Testis (tissue), 3 donors: Measurements from ENCODE around the gene COL4A4. TPM values are rescaled to one million over a fixed set of nuclear protein-coding genes. Genes with fewer than 3 reads are reported as not detected.

Experiments
- DNase-seq: peaks from one replicate; pipeline ENCODE4 v3.0.0-alpha.2; 2019
- H3K27ac ChIP-seq, 2 donors: fragments of 200-600 bp; sonication (generic); one replicate each; pipeline ENCODE4 v1.5.1; 2019
- H3K27me3 ChIP-seq: fragments of 200-600 bp; sonication (generic); one replicate; pipeline ENCODE4 v1.5.1; 2019
- H3K36me3 ChIP-seq: fragments of 200-600 bp; sonication (generic); one replicate; pipeline ENCODE4 v1.5.1; 2017; ENCODE audit warnings: low read depth; ENCODE audit errors: missing control alignments
- H3K4me1 ChIP-seq: fragments of 200-600 bp; sonication (generic); one replicate; pipeline ENCODE4 v1.5.1; 2019
- H3K4me3 ChIP-seq, 2 donors: fragments of 200-600 bp; sonication (generic); one replicate each; pipeline ENCODE4 v1.5.1; 2017 to 2019
- H3K9me3 ChIP-seq: fragments of 200-600 bp; sonication (generic); one replicate; pipeline ENCODE4 v1.5.1; 2017
- CTCF ChIP-seq, 3 experiments: fragments of 450-650 bp in 2 of 3; fragments of 200-600 bp in 1 of 3; sonication (generic) in 1 of 3; IDR thresholded peaks; one replicate each; pipeline ENCODE4 v1.5.1; 2016 to 2019; ENCODE audit warnings: antibody characterized with exemption in 3 of 3, mild to moderate bottlenecking in 2 of 3, moderate library complexity in 1 of 3
- POLR2A ChIP-seq: fragments of 450-650 bp; IDR thresholded peaks from one replicate; pipeline ENCODE4 v1.6.1; 2017; ENCODE audit warnings: antibody characterized with exemption, mild to moderate bottlenecking, moderate library complexity
- WGBS, 2 donors: methylation state at CpG; one replicate each; pipeline ENCODE4 v1.1.5; 2018; 5-methylcytosine and 5-hydroxymethylcytosine counted together
- intact Hi-C: fragments of 100-400 bp; cut with DNase I; formaldehyde crosslinking; loops from one replicate; pipeline ENCODE4 v1.15.1; 2023; ENCODE audit warnings: low total_unique reads
- polyA plus RNA-seq: library from polyadenylated mRNA; stranded (reverse); fragments of 350-450 nt; fragmentation: Illumina TruSeq; extraction: RNeasy Lipid Tissue Mini Kit (QIAGEN cat#74804); gene quantifications from one replicate; pipeline ENCODE4 v1.2.3, GENCODE V29; 2014; ENCODE audit warnings: low read depth, low replicate concordance; ENCODE audit not compliant: insufficient read depth
- total RNA-seq, 2 donors: library from RNA; depleted of rRNA; stranded (reverse); fragments of >200 nt; gene quantifications; one replicate each; pipeline ENCODE4 v1.2.3, GENCODE V29; 2016

The COL4A4 gene
- total and polyA plus RNA-seq, 3 donors from 2014 or later = 3.0 to 4.1 (median 3.4) TPM

- H3K27me3 ChIP-seq = no peaks in the 10 kb centered on the region
- 67 to 75% methylated on average over 6 of the region's 6 CpGs for WGBS, 2 donors
- DNase-seq = no peak
- no peak overlapping the region for H3K27ac ChIP-seq
- H3K9me3 ChIP-seq = no peaks in the 10 kb centered on the region
- no peak overlapping the region for H3K4me3 ChIP-seq
- H3K36me3 ChIP-seq = no peaks in the 10 kb centered on the region
- H3K4me1 ChIP-seq = peaks cover 3% of the 10 kb centered on the region
- intact Hi-C loops = no loop called here
- TF ChIP-seq POLR2A (no peak), CTCF (IDR thresholded peaks at IDR 0.05) (no peak)
Measured at GRCh38 chr2:226969417-226970080, 194.5 kb downstream of the COL4A4 start.

GRCh38 chr2:226965376-226965775 is 198.6 kb downstream of the COL4A4 start:
- intact Hi-C loops = no loop called here
- Histone ChIP-seq H3K9me3 (no peaks in the 10 kb centered on the region), H3K27ac (no peak overlapping the region), H3K4me1 (peaks cover 11% of the 10 kb centered on the region), H3K36me3 (no peaks in the 10 kb centered on the region), H3K27me3 (no peaks in the 10 kb centered on the region), H3K4me3 (no peak overlapping the region)
- TF ChIP-seq CTCF (IDR thresholded peaks at IDR 0.05) (no peak), POLR2A (no peak)
- DNase-seq = no peak
- 97 to 100% methylated on average over 1 of the region's 1 CpG for whole genome bisulfite sequencing, 2 donors

- Histone ChIP-seq H3K4me3 (no peak overlapping the region), H3K36me3 (no peaks in the 10 kb centered on the region), H3K9me3 (no peaks in the 10 kb centered on the region), H3K27me3 (no peaks in the 10 kb centered on the region), H3K27ac (peak overlapping the region; percentile 60 to 68), H3K4me1 (peaks cover 11% of the 10 kb centered on the region)
- no peak for DNase-seq
- no peak for TF ChIP-seq POLR2A
- TF ChIP-seq CTCF (IDR thresholded peaks at IDR 0.05) = no peak
- 28 to 57% methylated on average over 1 of the region's 1 CpG for WGBS, 2 donors
- intact Hi-C loops = no loop called here
Measured at GRCh38 chr2:226963528-226963927, 200.5 kb downstream of the COL4A4 start.

GRCh38 chr2:226962176-226962773 is 201.7 kb downstream of the COL4A4 start:
- H3K36me3 ChIP-seq = no peaks in the 10 kb centered on the region
- intact Hi-C loops = no loop called here
- H3K9me3 ChIP-seq = no peaks in the 10 kb centered on the region
- no peak for DNase-seq
- H3K27ac ChIP-seq = no peak overlapping the region
- H3K4me1 ChIP-seq = peaks cover 11% of the 10 kb centered on the region
- H3K4me3 ChIP-seq = no peak overlapping the region
- 83 to 88% methylated on average over 3 of the region's 3 CpGs for WGBS, 2 donors
- no peaks in the 10 kb centered on the region for H3K27me3 ChIP-seq
- TF ChIP-seq CTCF (IDR thresholded peaks at IDR 0.05) = no peak

GRCh38 chr2:226959418-226959817 is 204.6 kb downstream of the COL4A4 start:
- no peaks in the 10 kb centered on the region for H3K9me3 ChIP-seq
- TF ChIP-seq CTCF (IDR thresholded peaks at IDR 0.05) = no peak
- no peak for TF ChIP-seq POLR2A
- H3K4me3 ChIP-seq = no peak overlapping the region
- intact Hi-C loops = no loop called here
- peaks cover 9% of the 10 kb centered on the region for H3K4me1 ChIP-seq
- H3K36me3 ChIP-seq = no peaks in the 10 kb centered on the region
- no peak for DNase-seq
- H3K27ac ChIP-seq = no peak overlapping the region
- WGBS, 2 donors = 88 to 98% methylated on average over 1 of the region's 1 CpG
- H3K27me3 ChIP-seq = no peaks in the 10 kb centered on the region
